K562 (cell line): ENCODE data around the gene CCNL1. TPM values are rescaled to one million over a fixed set of nuclear protein-coding genes. Genes with fewer than 3 reads are reported as not detected.

ENCODE experiments used
- CBFA2T2 ChIP-seq: fragments of 450-650 bp; conservative IDR thresholded peaks from 2 replicates; pipeline ENCODE4 v1.6.1; 2017; ENCODE audit warnings: mild to moderate bottlenecking
- HDAC2 ChIP-seq: fragments of 450-650 bp; IDR thresholded peaks from 2 replicates; pipeline ENCODE4 v1.6.1; 2016; ENCODE audit warnings: mild to moderate bottlenecking
- KDM5B ChIP-seq: fragments of 200-600 bp; sonication (generic); IDR thresholded peaks from 2 replicates; pipeline ENCODE4 v1.6.1; 2012; ENCODE audit warnings: low read depth, mild to moderate bottlenecking, moderate library complexity, low read length, control low read depth, inconsistent platforms; ENCODE audit not compliant: insufficient replicate concordance
- MECOM ChIP-seq: fragments of 250-450 bp; sonication (Bioruptor Pico); IDR thresholded peaks from 2 replicates; pipeline ENCODE4 v1.8.0; 2022; ENCODE audit warnings: inconsistent platforms
- NCOA1 ChIP-seq: fragments of 450-650 bp; IDR thresholded peaks from 2 replicates; pipeline ENCODE4 v1.6.1; 2016; ENCODE audit warnings: low read depth
- NR2F6 ChIP-seq: fragments of 450-650 bp; formaldehyde crosslinking; IDR thresholded peaks from 2 replicates; pipeline ENCODE4 v1.4.0; 2020; ENCODE audit warnings: mild to moderate bottlenecking
- POLR2B ChIP-seq: fragments of 450-650 bp; IDR thresholded peaks from 2 replicates; pipeline ENCODE4 v1.6.1; 2018; ENCODE audit warnings: low read depth; ENCODE audit not compliant: partially characterized antibody
- POLR2H ChIP-seq: IDR thresholded peaks from 2 replicates; pipeline ENCODE4 v1.6.1; 2016; ENCODE audit warnings: missing genetic modification characterization, low read depth, mild to moderate bottlenecking, control low read depth, missing compliant biosample characterization, moderate library complexity
- RBFOX2 ChIP-seq: fragments of 200-400 bp; formaldehyde crosslinking; IDR thresholded peaks from 2 replicates; pipeline ENCODE4 v1.6.1; 2017; ENCODE audit warnings: low read depth, mild to moderate bottlenecking, low read length, moderate library complexity
- TCF3 ChIP-seq: sonication (generic); formaldehyde crosslinking; IDR thresholded peaks from 2 replicates; pipeline ENCODE4 v1.4.0; 2020; ENCODE audit warnings: mild to moderate bottlenecking, missing genetic modification reagents
- ZNF24 ChIP-seq: fragments of 450-650 bp; IDR thresholded peaks from 2 replicates; pipeline ENCODE4 v1.6.1; 2016
- ZNF253 ChIP-seq: fragments of 250-450 bp; sonication (Bioruptor Pico); conservative IDR thresholded peaks from 2 replicates; pipeline ENCODE4 v1.6.1; 2021; ENCODE audit warnings: mild to moderate bottlenecking
- polyA plus RNA-seq, 8 experiments: library from polyadenylated mRNA; depleted of rRNA in 4 of 8; stranded (reverse) in 5 of 8; unstranded in 3 of 8; fragments of >200 nt; fragmentation: Nextera tagmentation in 2 of 8; fragmentation: Illumina TruSeq in 1 of 8; extraction: Ambion mirVana in 2 of 8; extraction: Trizol in 1 of 8; gene quantifications; 2 replicates each; pipeline versions ENCODE4 v1.2.1 to v1.2.3, GENCODE V29; 2011 to 2014; ENCODE audit warnings: inconsistent platforms in 1 of 8, missing spikeins in 1 of 8
- total RNA-seq, 7 experiments: library from RNA; depleted of rRNA in 6 of 7; stranded (reverse); fragments of >200 nt in 6 of 7; fragmentation: Illumina TruSeq in 2 of 7; extraction: Trizol in 2 of 7; gene quantifications; 2 replicates each; pipeline versions ENCODE4 v1.2.1 to v1.2.3, GENCODE V29; 2011 to 2021; ENCODE audit warnings: low replicate concordance in 1 of 7
- TF ChIP-seq, protein P1 (sequence below): fragments of 450-650 bp; IDR thresholded peaks from 2 replicates; pipeline ENCODE4 v1.6.1; 2016; ENCODE audit warnings: mild to moderate bottlenecking, moderate library complexity
- TF ChIP-seq, protein P2 (sequence below): fragments of 250-450 bp; sonication (Bioruptor Pico); IDR thresholded peaks from 2 replicates; pipeline ENCODE4 v1.8.0; 2021; ENCODE audit warnings: moderate library complexity, mild to moderate bottlenecking, inconsistent platforms
- TF ChIP-seq, protein P3 (sequence below): fragments of 450-650 bp; IDR thresholded peaks from 2 replicates; pipeline ENCODE4 v1.6.1; 2014; ENCODE audit warnings: low read depth, mild to moderate bottlenecking, moderate library complexity, borderline replicate concordance

The CCNL1 gene
- total and polyA plus RNA-seq, 9 of the 15 experiments (the other 6 are each of a cell fraction or from before 2014, with no cell fraction given): 16.1 to 186 (median 132) TPM

- TF ChIP-seq KDM5B (no peak), ZNF253 (no peak), ZNF24 (peak; percentile 42; the same call in 1 of the 2 replicates), POLR2B (no peak), HDAC2 (peak; percentile 90), RBFOX2 (no peak), CBFA2T2 (peak; percentile 69), TCF3 (peak; percentile 71), MECOM (CRISPR knock-in tag) (0 out of 2 replicates have a peak, but pooled peaks have one; percentile 53), NR2F6 (CRISPR knock-in tag) (no peak), POLR2H (tag) (peak; percentile 62), NCOA1 (peak; percentile 79; the same call in 1 of the 2 replicates)
- TF ChIP-seq, protein P1, sequence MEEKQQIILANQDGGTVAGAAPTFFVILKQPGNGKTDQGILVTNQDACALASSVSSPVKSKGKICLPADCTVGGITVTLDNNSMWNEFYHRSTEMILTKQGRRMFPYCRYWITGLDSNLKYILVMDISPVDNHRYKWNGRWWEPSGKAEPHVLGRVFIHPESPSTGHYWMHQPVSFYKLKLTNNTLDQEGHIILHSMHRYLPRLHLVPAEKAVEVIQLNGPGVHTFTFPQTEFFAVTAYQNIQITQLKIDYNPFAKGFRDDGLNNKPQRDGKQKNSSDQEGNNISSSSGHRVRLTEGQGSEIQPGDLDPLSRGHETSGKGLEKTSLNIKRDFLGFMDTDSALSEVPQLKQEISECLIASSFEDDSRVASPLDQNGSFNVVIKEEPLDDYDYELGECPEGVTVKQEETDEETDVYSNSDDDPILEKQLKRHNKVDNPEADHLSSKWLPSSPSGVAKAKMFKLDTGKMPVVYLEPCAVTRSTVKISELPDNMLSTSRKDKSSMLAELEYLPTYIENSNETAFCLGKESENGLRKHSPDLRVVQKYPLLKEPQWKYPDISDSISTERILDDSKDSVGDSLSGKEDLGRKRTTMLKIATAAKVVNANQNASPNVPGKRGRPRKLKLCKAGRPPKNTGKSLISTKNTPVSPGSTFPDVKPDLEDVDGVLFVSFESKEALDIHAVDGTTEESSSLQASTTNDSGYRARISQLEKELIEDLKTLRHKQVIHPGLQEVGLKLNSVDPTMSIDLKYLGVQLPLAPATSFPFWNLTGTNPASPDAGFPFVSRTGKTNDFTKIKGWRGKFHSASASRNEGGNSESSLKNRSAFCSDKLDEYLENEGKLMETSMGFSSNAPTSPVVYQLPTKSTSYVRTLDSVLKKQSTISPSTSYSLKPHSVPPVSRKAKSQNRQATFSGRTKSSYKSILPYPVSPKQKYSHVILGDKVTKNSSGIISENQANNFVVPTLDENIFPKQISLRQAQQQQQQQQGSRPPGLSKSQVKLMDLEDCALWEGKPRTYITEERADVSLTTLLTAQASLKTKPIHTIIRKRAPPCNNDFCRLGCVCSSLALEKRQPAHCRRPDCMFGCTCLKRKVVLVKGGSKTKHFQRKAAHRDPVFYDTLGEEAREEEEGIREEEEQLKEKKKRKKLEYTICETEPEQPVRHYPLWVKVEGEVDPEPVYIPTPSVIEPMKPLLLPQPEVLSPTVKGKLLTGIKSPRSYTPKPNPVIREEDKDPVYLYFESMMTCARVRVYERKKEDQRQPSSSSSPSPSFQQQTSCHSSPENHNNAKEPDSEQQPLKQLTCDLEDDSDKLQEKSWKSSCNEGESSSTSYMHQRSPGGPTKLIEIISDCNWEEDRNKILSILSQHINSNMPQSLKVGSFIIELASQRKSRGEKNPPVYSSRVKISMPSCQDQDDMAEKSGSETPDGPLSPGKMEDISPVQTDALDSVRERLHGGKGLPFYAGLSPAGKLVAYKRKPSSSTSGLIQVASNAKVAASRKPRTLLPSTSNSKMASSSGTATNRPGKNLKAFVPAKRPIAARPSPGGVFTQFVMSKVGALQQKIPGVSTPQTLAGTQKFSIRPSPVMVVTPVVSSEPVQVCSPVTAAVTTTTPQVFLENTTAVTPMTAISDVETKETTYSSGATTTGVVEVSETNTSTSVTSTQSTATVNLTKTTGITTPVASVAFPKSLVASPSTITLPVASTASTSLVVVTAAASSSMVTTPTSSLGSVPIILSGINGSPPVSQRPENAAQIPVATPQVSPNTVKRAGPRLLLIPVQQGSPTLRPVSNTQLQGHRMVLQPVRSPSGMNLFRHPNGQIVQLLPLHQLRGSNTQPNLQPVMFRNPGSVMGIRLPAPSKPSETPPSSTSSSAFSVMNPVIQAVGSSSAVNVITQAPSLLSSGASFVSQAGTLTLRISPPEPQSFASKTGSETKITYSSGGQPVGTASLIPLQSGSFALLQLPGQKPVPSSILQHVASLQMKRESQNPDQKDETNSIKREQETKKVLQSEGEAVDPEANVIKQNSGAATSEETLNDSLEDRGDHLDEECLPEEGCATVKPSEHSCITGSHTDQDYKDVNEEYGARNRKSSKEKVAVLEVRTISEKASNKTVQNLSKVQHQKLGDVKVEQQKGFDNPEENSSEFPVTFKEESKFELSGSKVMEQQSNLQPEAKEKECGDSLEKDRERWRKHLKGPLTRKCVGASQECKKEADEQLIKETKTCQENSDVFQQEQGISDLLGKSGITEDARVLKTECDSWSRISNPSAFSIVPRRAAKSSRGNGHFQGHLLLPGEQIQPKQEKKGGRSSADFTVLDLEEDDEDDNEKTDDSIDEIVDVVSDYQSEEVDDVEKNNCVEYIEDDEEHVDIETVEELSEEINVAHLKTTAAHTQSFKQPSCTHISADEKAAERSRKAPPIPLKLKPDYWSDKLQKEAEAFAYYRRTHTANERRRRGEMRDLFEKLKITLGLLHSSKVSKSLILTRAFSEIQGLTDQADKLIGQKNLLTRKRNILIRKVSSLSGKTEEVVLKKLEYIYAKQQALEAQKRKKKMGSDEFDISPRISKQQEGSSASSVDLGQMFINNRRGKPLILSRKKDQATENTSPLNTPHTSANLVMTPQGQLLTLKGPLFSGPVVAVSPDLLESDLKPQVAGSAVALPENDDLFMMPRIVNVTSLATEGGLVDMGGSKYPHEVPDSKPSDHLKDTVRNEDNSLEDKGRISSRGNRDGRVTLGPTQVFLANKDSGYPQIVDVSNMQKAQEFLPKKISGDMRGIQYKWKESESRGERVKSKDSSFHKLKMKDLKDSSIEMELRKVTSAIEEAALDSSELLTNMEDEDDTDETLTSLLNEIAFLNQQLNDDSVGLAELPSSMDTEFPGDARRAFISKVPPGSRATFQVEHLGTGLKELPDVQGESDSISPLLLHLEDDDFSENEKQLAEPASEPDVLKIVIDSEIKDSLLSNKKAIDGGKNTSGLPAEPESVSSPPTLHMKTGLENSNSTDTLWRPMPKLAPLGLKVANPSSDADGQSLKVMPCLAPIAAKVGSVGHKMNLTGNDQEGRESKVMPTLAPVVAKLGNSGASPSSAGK: peak; percentile 76
- TF ChIP-seq, protein P2, sequence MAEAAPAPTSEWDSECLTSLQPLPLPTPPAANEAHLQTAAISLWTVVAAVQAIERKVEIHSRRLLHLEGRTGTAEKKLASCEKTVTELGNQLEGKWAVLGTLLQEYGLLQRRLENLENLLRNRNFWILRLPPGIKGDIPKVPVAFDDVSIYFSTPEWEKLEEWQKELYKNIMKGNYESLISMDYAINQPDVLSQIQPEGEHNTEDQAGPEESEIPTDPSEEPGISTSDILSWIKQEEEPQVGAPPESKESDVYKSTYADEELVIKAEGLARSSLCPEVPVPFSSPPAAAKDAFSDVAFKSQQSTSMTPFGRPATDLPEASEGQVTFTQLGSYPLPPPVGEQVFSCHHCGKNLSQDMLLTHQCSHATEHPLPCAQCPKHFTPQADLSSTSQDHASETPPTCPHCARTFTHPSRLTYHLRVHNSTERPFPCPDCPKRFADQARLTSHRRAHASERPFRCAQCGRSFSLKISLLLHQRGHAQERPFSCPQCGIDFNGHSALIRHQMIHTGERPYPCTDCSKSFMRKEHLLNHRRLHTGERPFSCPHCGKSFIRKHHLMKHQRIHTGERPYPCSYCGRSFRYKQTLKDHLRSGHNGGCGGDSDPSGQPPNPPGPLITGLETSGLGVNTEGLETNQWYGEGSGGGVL (CRISPR knock-in tag): no peak
- TF ChIP-seq, protein P3, sequence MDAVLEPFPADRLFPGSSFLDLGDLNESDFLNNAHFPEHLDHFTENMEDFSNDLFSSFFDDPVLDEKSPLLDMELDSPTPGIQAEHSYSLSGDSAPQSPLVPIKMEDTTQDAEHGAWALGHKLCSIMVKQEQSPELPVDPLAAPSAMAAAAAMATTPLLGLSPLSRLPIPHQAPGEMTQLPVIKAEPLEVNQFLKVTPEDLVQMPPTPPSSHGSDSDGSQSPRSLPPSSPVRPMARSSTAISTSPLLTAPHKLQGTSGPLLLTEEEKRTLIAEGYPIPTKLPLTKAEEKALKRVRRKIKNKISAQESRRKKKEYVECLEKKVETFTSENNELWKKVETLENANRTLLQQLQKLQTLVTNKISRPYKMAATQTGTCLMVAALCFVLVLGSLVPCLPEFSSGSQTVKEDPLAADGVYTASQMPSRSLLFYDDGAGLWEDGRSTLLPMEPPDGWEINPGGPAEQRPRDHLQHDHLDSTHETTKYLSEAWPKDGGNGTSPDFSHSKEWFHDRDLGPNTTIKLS: peak; percentile 75
Measured at GRCh38 chr3:157107644-157108133, 52.3 kb downstream of the CCNL1 start (continued).
